ENCODE measurements around the gene HDAC4. TPM values are rescaled to one million over a fixed set of nuclear protein-coding genes. Genes with fewer than 3 reads are reported as not detected.

The HDAC4 gene
- total and polyA plus RNA-seq, 4 donors: 2.9 to 37.2 (median 4.4) TPM

DNA sequence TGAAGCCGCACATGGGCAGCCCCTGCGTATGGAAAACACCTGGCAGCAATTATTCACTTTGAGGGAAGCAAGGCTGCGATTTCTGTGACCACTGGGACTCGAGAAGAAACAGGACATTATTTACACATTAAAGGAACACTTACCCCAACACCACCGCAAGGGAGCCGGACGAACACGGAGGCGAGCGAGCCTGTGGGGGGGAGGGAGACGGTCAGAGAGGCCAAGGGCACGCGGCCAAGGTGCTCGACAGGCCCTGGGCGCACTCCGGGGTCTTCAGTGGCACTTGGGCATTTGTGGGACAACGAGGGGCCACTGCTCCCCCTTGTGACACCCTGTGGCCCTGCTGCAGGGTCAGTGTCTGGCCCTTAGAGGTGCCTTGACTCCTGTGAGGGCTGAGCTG is 306.0 kb downstream of the HDAC4 start (continued):
- TF ChIP-seq ZBTB33 (IDR thresholded peaks at IDR 0.05) (no peak), SP1 (IDR thresholded peaks at IDR 0.05) (no peak), FOXA1 (IDR thresholded peaks at IDR 0.05) (no peak), TAF1 (conservative IDR thresholded peaks at IDR 0.05) (no peak)

- Histone ChIP-seq H3K27me3 (ENCODE audit: control insufficient read depth in 4 of 4, insufficient read depth in 4 of 4, low read length in 3 of 4) (no peaks in the 10 kb centered on the region), H3K4me1 (ENCODE audit: control insufficient read depth in 4 of 4, insufficient read depth in 4 of 4, low read length in 3 of 4) (no peaks in the 10 kb centered on the region), H3K9me3 (ENCODE audit: control insufficient read depth in 4 of 4, low read length in 3 of 4) (no peaks in the 10 kb centered on the region), H3K4me3 (ENCODE audit: low read depth in 1 of 3, low read length in 3 of 3) (no peak overlapping the region), H3K9ac (ENCODE audit: low read depth in 1 of 2, low read length in 2 of 2) (no peak overlapping the region), H3K36me3 (ENCODE audit: control insufficient read depth in 4 of 4, insufficient read depth in 3 of 4, low read depth in 1 of 4, low read length in 3 of 4) (peaks cover 2 to 11% (median 4%) of the 10 kb centered on the region in 4 donors), H3K27ac (ENCODE audit: low read depth in 1 of 2, low read length in 2 of 2) (no peak overlapping the region)
- 96% methylated on average over 17 of the region's 17 CpGs for WGBS
- TF ChIP-seq ATF3 (IDR thresholded peaks at IDR 0.05): no peak
- TF ChIP-seq JUND (IDR thresholded peaks at IDR 0.05): no peak
- TF ChIP-seq EGR1 (IDR thresholded peaks at IDR 0.05; ENCODE audit: low read depth in 2 of 2): no peak
- TF ChIP-seq FOXA1 (IDR thresholded peaks at IDR 0.05): no peak
- TF ChIP-seq GABPA (IDR thresholded peaks at IDR 0.05 in 1 of 2, conservative IDR thresholded peaks at IDR 0.05 in 1 of 2): no peak
- no peak for TF ChIP-seq NR2F2 (IDR thresholded peaks at IDR 0.05)
- TF ChIP-seq REST (IDR thresholded peaks at IDR 0.05): no peak
- TF ChIP-seq HNF4G (IDR thresholded peaks at IDR 0.05): no peak
- no peak for TF ChIP-seq HNF4A (conservative IDR thresholded peaks at IDR 0.05)
- no peak for TF ChIP-seq ZBTB33 (IDR thresholded peaks at IDR 0.05)
- TF ChIP-seq RAD21 (IDR thresholded peaks at IDR 0.05): no peak
- no peak for TF ChIP-seq YY1 (IDR thresholded peaks at IDR 0.05)
- TF ChIP-seq FOXA2 (IDR thresholded peaks at IDR 0.05): no peak
- no peak for TF ChIP-seq CTCF (IDR thresholded peaks at IDR 0.05; ENCODE audit: low read depth, low read length, missing input control)
- TF ChIP-seq TAF1 (conservative IDR thresholded peaks at IDR 0.05): no peak
- TF ChIP-seq SP1 (IDR thresholded peaks at IDR 0.05): no peak
- no peak for TF ChIP-seq MAX (IDR thresholded peaks at IDR 0.05)
- TF ChIP-seq RXRA (IDR thresholded peaks at IDR 0.05): no peak
- DNase-seq (ENCODE audit: low spot score): no peak
Measured at GRCh38 chr2:239093952-239094351, 306.9 kb downstream of the HDAC4 start.
